IPS-18a (cell line): ENCODE measurements around the gene PRKG1.
A peak's percentile ranks its signal among the peaks of the same experiment; 100 is the strongest.

Experiments used
- H3K27ac ChIP-seq: one replicate; pipeline ENCODE4 v1.5.1; 2013; ENCODE audit warnings: low read length
- H3K27me3 ChIP-seq: one replicate; pipeline ENCODE4 v1.6.1; 2013; ENCODE audit warnings: mild to moderate bottlenecking, low read length; ENCODE audit not compliant: control insufficient read depth, insufficient read depth
- H3K36me3 ChIP-seq: one replicate; pipeline ENCODE4 v1.6.1; 2013; ENCODE audit warnings: low read depth, low read length; ENCODE audit not compliant: control insufficient read depth
- H3K4me1 ChIP-seq: one replicate; pipeline ENCODE4 v1.6.1; 2013; ENCODE audit warnings: low read depth, low read length; ENCODE audit not compliant: control insufficient read depth
- H3K4me3 ChIP-seq: one replicate; pipeline ENCODE4 v1.5.1; 2013; ENCODE audit warnings: low read length
- H3K9ac ChIP-seq: one replicate; pipeline ENCODE4 v1.6.1; 2013; ENCODE audit warnings: mild to moderate bottlenecking, low read length, moderate library complexity
- H3K9me3 ChIP-seq: one replicate; pipeline ENCODE4 v1.6.1; 2013; ENCODE audit warnings: low read depth, low read length; ENCODE audit not compliant: control insufficient read depth

Gene PRKG1

GRCh38 chr10:52128056-52128683, 1053.9 kb downstream of the PRKG1 start:
- Histone ChIP-seq H3K4me1 (peaks cover 6% of the 10 kb centered on the region), H3K36me3 (no peaks in the 10 kb centered on the region), H3K9me3 (no peaks in the 10 kb centered on the region), H3K9ac (no peak overlapping the region), H3K27ac (no peak overlapping the region), H3K4me3 (no peak overlapping the region), H3K27me3 (no peaks in the 10 kb centered on the region)

DNA sequence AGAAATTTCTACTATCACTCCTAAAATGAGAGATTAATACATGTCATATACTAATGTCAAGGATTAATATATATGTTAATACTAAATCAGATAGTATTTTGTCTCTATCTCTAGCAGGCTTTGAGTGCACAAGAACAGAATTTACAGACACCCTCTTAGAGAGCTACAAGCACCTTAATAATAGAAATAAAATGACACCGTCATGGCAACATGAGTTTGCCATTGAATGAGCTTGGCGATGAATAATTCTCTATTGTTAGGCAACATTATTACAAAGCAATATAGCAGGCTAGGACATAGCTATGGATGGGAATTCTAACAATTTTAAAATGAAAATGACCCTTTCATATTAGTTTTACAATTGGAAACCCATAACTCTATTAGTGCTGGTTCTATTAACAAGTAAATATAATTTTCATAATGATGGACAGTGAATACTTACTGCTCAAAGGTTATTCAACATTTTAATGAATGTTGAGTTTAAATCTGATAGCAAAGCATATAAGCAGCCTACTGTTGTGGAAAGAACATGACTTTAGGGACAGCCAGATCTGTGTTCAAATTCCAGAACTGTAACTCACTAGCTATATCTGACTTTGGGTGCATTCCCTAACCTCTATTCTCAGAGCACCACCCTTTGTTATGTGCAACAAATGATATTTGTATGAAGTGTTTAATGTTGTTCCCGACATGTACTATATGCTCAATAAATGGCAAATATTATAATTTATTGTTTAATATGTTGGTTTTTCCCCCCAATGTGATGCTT, 1055.3 kb downstream of the PRKG1 start:
- H3K27ac ChIP-seq = no peak overlapping the region
- no peak overlapping the region for H3K9ac ChIP-seq
- peaks cover 6% of the 10 kb centered on the region for H3K4me1 ChIP-seq
- H3K27me3 ChIP-seq = no peaks in the 10 kb centered on the region
- no peak overlapping the region for H3K4me3 ChIP-seq
- no peaks in the 10 kb centered on the region for H3K9me3 ChIP-seq
- H3K36me3 ChIP-seq = no peaks in the 10 kb centered on the region

DNA sequence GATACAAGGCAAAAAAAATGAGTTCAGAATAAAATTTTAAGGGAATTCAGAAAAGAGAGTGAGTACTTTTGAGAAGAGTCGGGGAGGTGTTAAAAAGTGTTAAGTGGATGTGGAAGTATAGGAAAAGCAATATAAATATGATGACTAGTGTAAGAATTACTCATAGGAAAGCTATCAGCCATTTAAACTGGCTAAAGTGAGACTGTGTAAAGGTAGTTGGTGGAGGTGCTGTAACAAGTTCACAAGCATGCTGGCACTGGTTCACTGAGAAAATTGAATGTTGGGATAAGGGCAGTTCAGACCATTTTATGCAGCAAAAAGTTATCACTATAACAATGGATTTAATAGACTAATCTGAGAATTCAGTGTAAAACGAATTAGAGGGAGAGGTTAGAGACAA, 1060.8 kb downstream of the PRKG1 start:
- Histone ChIP-seq H3K9ac (no peak overlapping the region), H3K4me3 (no peak overlapping the region), H3K27me3 (no peaks in the 10 kb centered on the region), H3K27ac (no peak overlapping the region), H3K4me1 (no peaks in the 10 kb centered on the region), H3K36me3 (no peaks in the 10 kb centered on the region), H3K9me3 (no peaks in the 10 kb centered on the region)

GRCh38 chr10:52136921-52137320, 1062.6 kb downstream of the PRKG1 start:
- Histone ChIP-seq H3K4me3 (no peak overlapping the region), H3K4me1 (no peaks in the 10 kb centered on the region), H3K27ac (no peak overlapping the region), H3K36me3 (no peaks in the 10 kb centered on the region), H3K9ac (no peak overlapping the region), H3K27me3 (no peaks in the 10 kb centered on the region), H3K9me3 (no peaks in the 10 kb centered on the region)

GRCh38 chr10:52143338-52143737, 1069.1 kb downstream of the PRKG1 start:
- Histone ChIP-seq H3K27ac (no peak overlapping the region), H3K4me3 (no peak overlapping the region), H3K27me3 (no peaks in the 10 kb centered on the region), H3K4me1 (peaks cover 7% of the 10 kb centered on the region), H3K9me3 (no peaks in the 10 kb centered on the region), H3K9ac (no peak overlapping the region), H3K36me3 (no peaks in the 10 kb centered on the region)

DNA sequence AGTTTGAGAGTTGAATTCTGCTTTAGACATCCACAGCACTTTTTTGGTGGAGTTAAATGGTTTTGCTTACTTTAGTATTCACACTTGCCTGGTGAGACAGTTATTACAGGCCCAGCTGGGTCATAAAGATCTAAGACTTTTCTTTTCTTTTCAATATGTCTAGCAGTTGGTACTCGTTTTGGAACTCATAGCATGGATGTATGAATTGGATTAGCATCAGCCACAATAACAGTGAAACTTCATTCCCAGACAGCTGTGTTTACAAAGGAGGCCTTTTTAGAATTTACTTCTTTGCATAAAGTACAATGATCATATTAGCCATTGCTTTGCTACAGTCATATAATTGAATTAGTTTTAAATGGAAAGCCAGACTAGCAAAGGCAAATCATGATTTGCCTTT, 1071.3 kb downstream of the PRKG1 start:
- no peaks in the 10 kb centered on the region for H3K9me3 ChIP-seq
- peaks cover 7% of the 10 kb centered on the region for H3K4me1 ChIP-seq
- no peaks in the 10 kb centered on the region for H3K36me3 ChIP-seq
- no peak overlapping the region for H3K4me3 ChIP-seq
- no peak overlapping the region for H3K27ac ChIP-seq
- H3K27me3 ChIP-seq = no peaks in the 10 kb centered on the region
- no peak overlapping the region for H3K9ac ChIP-seq

- no peaks in the 10 kb centered on the region for H3K9me3 ChIP-seq
- H3K27ac ChIP-seq = no peak overlapping the region
- peaks cover 7% of the 10 kb centered on the region for H3K4me1 ChIP-seq
- H3K36me3 ChIP-seq = no peaks in the 10 kb centered on the region
- no peaks in the 10 kb centered on the region for H3K27me3 ChIP-seq
- H3K9ac ChIP-seq = no peak overlapping the region
- H3K4me3 ChIP-seq = no peak overlapping the region
These were observed 1072.5 kb downstream of the PRKG1 start for GRCh38 chr10:52146766-52147165.

- Histone ChIP-seq H3K9ac (no peak overlapping the region), H3K27me3 (no peaks in the 10 kb centered on the region), H3K4me1 (peaks cover 23% of the 10 kb centered on the region), H3K9me3 (peaks cover 2% of the 10 kb centered on the region), H3K27ac (peak overlapping the region; percentile 57), H3K4me3 (no peak overlapping the region), H3K36me3 (no peaks in the 10 kb centered on the region)
These were observed 1096.5 kb downstream of the PRKG1 start for GRCh38 chr10:52170776-52171175.

GRCh38 chr10:52172581-52172980, 1098.3 kb downstream of the PRKG1 start:
- H3K4me1 ChIP-seq = peaks cover 23% of the 10 kb centered on the region
- no peak overlapping the region for H3K4me3 ChIP-seq
- H3K36me3 ChIP-seq = no peaks in the 10 kb centered on the region
- peaks cover 2% of the 10 kb centered on the region for H3K9me3 ChIP-seq
- H3K27me3 ChIP-seq = no peaks in the 10 kb centered on the region
- H3K27ac ChIP-seq = no peak overlapping the region
- H3K9ac ChIP-seq = no peak overlapping the region

GRCh38 chr10:52185256-52185655, 1111.0 kb downstream of the PRKG1 start:
- peaks cover 7% of the 10 kb centered on the region for H3K4me1 ChIP-seq
- no peak overlapping the region for H3K27ac ChIP-seq
- no peak overlapping the region for H3K4me3 ChIP-seq
- no peaks in the 10 kb centered on the region for H3K27me3 ChIP-seq
- no peaks in the 10 kb centered on the region for H3K36me3 ChIP-seq
- no peak overlapping the region for H3K9ac ChIP-seq
- no peaks in the 10 kb centered on the region for H3K9me3 ChIP-seq

DNA sequence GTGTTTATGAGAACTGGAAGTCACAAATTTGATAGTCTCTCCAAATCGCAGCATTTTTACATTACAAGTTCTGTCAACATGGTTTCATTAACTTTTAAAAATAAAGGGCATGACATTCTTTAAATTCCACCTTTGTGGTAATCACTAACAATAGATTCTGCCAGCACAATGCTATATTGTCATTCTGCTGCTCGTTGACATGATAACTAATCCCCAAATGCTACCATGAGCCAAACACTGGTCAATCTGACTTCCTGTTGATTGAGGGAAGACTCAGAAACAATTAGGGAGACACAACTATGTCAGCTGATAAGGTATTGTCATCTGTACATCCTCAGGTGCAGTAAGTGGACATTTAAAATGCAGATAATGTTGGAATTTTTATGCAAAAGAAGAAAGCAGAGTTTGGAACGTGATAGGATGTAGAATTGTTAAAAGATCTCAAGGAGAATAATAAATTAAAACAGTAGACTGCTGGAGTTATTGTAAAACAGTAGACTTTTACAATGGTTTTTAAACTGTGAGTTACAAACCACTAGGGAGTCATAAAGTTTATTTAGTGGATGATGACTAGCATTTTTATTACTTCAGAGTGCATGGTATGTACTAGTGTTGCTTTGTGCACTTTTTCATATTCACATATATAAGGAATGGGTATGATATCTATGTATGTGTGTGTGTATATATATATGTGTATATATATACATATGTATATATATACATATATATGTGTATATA, 1113.4 kb downstream of the PRKG1 start:
- H3K27ac ChIP-seq = no peak overlapping the region
- H3K9ac ChIP-seq = no peak overlapping the region
- no peaks in the 10 kb centered on the region for H3K9me3 ChIP-seq
- peaks cover 16% of the 10 kb centered on the region for H3K4me1 ChIP-seq
- H3K36me3 ChIP-seq = no peaks in the 10 kb centered on the region
- no peaks in the 10 kb centered on the region for H3K27me3 ChIP-seq
- H3K4me3 ChIP-seq = peak overlapping the region; percentile 7
